HG02938 (cell line): Measurements from ENCODE around the gene FAM13A.

Experiments used
- ATAC-seq: cut with Tn5 transposase; IDR thresholded peaks from one replicate; pipeline ENCODE4 v1.9.1; 2021; ENCODE audit warnings: mild to moderate bottlenecking, moderate library complexity; ENCODE audit not compliant: unreplicated experiment

The FAM13A gene

DNA sequence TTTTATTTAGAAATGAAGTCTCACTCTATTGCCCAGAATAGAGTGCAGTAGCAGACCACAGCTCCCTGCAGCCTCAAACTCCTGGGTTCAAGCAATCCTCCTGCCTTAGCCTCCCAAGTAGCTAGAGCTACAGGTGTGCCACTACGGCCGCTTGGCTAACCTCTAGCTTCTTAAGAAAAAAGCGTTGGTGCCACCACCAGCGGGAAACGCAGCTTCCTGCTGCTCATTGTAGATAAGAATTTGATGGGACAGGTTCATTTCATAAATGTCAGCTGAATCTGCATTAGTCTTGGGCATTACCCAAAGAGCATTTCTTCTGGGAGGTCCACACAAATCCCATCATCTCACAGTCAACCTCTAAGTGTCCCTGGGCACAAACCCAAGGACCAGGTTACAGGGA is 326.2 kb downstream of the FAM13A start:
- ATAC-seq = no peak

- ATAC-seq = no peak
Measured at GRCh38 chr4:88729146-88729760, 327.7 kb downstream of the FAM13A start.

- no peak for ATAC-seq
Measured at GRCh38 chr4:88728146-88728545, 328.8 kb downstream of the FAM13A start.

GRCh38 chr4:88725986-88726385 is 331.0 kb downstream of the FAM13A start:
- ATAC-seq = no peak

DNA sequence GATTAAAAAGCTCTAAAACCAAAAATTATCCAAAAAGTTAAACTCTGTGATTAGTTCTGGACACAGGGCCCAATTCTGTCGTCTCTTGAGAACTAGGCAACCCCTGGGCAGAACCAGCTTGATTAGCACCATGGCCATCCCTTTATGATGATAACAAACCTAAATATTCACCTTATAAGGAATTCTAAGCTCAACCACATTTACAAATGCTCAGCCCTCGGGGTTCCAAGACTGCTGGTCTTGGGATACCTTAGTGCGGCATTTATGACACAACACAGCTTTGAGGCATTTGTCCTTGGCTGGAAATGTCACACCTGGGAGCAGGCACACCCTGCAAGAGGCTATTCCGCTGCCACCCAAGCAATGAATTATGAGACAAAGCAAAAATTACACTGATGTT is 331.8 kb downstream of the FAM13A start:
- no peak for ATAC-seq

GRCh38 chr4:88724406-88724805 is 332.6 kb downstream of the FAM13A start:
- no peak for ATAC-seq

GRCh38 chr4:88722828-88723227 is 334.2 kb downstream of the FAM13A start:
- no peak for ATAC-seq

DNA sequence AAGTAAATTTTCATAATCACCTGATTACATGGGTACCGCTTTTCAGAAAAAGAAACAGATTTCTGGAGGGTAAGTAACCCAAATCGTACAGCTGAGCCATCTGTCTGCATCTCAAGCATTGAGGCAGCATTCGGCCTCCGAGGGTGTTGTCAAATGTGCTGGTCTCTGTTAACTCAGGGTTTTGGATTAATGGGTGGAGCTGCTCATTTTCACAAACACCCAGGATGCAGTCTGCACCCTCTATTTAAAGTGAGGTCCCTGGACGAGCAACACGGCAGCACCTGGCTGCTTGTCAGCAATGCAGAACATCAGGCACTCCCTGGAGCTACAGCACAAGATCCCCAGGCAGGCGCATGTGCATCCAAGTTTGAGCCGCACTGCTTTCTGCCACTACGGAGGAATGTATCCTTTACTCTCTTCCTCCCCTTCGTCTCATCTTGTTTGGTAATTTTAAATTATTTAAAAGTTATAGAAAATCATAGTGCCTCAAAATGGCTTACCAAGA is 334.7 kb downstream of the FAM13A start:
- ATAC-seq = no peak

DNA sequence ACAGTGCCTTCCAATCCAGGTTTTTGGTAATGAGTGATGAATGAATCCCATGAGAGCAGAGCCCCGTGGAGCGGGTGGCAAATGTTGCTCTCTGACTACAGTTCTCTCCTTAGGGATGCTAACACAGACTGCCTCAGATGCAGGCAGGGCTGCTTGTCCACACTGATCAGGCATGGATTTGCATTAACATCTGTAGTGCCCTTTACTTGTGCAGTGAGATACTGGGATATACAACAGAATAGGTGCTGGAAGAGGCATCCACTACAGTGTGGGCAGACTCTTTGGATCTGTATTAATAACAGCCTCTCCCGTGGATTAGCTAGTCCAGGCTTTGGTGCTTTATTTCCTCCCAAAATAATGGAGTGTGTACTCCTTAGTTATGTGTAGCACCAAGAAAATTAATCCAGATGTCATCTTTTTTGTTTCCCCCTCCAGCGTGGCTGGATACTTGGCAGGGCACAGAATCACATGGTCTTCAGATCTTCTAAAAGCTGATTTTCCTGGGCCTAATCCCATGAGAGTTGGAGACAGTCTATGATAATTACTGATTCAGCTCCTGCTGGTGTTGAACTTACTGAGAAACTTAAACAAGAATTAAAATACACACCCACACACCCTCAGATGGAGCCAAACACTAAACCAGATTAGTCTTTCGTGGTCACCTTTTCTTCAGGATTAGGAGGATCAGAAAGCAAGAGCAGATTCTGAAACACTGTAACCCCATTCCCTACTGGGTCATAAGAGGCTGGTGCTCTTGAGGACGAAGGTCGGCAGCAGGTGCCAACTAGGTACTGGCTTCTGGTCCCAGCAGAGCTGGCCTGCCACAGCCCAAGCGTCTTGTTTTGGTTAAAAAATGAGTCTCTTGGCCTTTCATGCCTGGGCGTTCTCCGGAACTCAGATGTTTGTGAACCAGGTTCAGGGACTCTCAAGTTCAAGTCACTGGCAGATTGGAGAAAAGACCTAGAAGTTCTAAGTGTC is 336.2 kb downstream of the FAM13A start:
- no peak for ATAC-seq

GRCh38 chr4:88719381-88719780 is 337.6 kb downstream of the FAM13A start:
- no peak for ATAC-seq

GRCh38 chr4:88718098-88718497 is 338.9 kb downstream of the FAM13A start:
- ATAC-seq = no peak

DNA sequence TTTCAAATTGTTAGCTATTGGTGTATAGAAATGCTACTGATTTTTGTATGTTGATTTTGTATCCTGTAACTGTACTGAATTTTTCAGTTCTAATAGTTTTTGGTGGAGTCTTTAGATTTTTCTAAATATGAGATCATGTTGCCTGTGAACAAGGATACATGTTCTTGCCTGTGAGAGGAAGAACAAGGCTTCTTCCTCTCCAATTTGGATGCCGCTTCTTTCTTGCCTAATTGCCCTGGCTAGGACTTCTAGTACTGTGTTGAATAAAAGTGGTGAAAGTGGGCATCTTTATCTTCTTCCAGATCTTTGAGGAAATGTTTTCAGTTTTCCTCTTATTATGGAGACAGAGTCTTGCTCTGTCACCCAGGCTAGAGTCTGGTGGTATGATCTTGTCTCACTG is 343.2 kb downstream of the FAM13A start:
- no peak for ATAC-seq

GRCh38 chr4:88709989-88710388 is 347.0 kb downstream of the FAM13A start:
- ATAC-seq = no peak

- ATAC-seq = no peak
Measured at GRCh38 chr4:88706574-88706973, 350.4 kb downstream of the FAM13A start.

DNA sequence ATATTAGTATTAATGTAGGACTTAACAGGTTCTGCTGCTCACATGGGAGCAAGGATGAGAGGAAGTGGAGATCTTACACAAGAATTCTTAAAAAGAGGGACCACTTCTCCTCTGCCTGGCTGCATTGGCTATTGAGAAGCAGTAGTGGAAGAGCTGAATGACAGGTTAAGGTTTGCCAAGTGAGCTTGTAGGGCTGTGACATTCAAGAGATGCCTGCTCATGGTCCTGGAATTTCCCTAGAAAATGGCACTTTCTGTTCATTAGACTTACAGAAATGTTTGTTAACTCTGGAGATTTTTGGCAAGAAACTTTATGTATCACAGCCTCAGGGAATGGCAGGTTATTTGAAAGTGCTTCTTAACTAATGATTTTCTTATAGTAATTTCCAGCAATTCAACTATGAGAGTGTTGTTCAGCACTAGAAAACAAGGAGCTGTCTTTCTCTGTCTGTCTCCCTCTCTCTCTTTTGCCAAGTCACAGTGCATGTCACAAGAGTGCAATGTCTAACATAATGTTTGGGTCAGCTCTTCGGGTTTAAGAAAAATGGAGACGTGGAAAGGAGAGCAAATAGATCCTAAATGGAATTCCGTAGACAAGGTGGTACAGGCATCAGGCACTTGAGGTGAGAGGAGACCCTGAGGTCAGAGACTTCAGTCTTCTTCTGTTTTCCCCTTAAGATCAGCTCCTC is 351.0 kb downstream of the FAM13A start:
- no peak for ATAC-seq

GRCh38 chr4:88705223-88705622 is 351.8 kb downstream of the FAM13A start:
- no peak for ATAC-seq

- ATAC-seq = no peak
Measured at GRCh38 chr4:88702782-88703181, 354.2 kb downstream of the FAM13A start.

GRCh38 chr4:88698519-88698918 is 358.5 kb downstream of the FAM13A start:
- ATAC-seq = no peak

DNA sequence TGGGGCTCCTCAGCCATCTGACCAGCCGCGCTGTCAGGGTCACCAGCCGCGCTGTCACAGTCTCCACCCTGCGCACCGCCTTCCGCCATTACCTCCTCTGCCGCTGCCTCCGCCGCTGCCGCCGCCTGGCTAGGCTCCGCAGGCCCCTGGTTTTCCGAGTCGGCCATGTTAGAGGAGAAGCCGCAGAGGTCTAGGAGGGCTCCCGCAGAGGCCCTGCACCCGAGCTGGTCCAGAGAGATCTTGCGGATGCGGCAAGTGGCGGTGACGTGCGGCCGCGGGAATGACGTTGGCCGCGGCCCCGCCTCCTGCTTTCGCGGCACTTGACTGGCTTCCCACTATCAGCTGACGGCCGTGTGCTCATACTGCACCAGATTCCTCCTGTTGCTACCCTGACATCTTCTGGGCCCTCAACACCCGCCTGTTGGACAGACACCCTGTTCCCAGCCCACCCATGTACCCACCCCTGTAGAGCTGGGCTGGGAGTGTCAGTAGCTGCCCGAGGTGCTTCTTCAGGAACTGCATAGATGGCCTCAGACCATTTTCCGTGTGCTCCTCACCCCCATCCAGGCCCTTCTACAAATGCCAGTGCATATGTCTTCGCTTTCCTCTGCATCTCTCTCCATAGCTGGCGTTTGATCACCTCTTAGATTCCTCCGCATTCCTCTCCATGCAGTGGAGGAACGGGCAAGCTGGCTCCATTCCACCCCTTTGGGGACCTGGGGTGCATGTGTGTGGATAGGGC is 359.2 kb downstream of the FAM13A start, which contains the start of gene NAP1L5:
NAP1L5 (minus strand) TSS at position 242 of the 742 bp plus-strand sequence; CDS start at position 167, 75 bp downstream.
- peak; percentile 96 for ATAC-seq

GRCh38 chr4:88697141-88697540 is 359.8 kb downstream of the FAM13A start:
- no peak for ATAC-seq

- no peak for ATAC-seq
Measured at GRCh38 chr4:88696630-88697029, 360.4 kb downstream of the FAM13A start.
